GM18499 (cell line): Measurements from ENCODE around the gene FLNB.

ENCODE experiments used
- ATAC-seq: cut with Tn5 transposase; IDR thresholded peaks from one replicate; pipeline ENCODE4 v1.9.1; 2021; ENCODE audit warnings: moderate number of reproducible peaks; ENCODE audit not compliant: insufficient read depth, unreplicated experiment

Gene FLNB

GRCh38 chr3:58129041-58129770, 121.0 kb downstream of the FLNB start:
- ATAC-seq: no peak

- no peak for ATAC-seq
Observed at GRCh38 chr3:58130591-58130990, 122.4 kb downstream of the FLNB start.

- ATAC-seq: no peak
Observed at GRCh38 chr3:58131101-58131825, 123.0 kb downstream of the FLNB start.

DNA sequence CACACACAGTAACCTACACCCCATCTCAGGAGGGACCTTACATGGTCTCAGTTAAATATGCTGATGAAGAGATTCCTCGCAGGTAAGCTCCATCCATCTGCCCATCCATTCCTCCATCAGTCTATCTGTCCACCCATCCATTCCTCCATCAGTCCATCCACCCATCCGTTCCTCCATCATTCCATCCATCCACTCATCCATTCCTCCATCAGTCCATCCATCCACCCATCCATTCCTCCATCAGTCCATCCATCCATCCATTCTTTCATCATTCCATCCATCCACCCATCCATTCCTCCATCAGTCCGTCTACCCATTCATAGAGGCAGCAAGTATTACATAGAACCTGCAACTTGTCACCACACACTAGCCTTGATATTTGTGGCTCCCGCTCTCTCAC, 124.6 kb downstream of the FLNB start:
- ATAC-seq: no peak

DNA sequence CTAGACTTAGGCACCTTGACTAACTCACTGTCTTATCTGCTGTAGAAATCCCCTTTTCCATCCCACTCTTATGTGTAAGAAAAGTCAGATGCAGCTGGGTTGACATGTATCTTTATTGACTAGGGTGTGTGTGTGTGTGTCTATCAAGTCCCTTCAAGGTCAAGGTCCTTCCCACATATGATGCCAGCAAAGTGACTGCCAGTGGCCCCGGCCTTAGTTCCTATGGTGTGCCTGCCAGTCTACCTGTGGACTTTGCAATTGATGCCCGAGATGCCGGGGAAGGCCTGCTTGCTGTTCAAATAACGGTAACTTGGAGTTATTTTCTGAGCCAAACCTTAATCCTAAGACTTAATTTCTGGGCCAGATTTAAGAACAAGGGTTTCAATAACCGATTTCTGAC, 126.2 kb downstream of the FLNB start:
- no peak for ATAC-seq

GRCh38 chr3:58135712-58136543, 127.7 kb downstream of the FLNB start:
- ATAC-seq: no peak

DNA sequence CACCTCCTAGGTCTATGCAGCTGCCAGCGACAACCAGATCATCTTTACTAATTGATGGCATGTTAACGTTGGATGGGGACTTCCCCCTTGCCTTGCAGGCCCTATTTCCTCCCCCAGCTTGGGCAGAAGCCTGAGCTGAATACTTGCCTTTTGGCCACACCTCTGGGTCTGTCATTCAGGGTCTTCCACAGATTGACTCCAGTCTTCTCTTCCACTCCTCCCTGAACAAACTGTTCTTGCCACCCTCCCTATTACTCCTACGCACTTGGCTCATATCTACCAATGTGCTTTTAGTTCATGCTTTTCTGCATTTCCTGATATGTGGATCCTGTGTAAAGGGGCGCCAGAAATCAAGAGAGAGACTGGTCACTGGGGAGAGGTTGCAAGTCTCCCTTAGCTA, 129.1 kb downstream of the FLNB start:
- no peak for ATAC-seq

- ATAC-seq: no peak
Observed at GRCh38 chr3:58141766-58142345, 133.6 kb downstream of the FLNB start.

DNA sequence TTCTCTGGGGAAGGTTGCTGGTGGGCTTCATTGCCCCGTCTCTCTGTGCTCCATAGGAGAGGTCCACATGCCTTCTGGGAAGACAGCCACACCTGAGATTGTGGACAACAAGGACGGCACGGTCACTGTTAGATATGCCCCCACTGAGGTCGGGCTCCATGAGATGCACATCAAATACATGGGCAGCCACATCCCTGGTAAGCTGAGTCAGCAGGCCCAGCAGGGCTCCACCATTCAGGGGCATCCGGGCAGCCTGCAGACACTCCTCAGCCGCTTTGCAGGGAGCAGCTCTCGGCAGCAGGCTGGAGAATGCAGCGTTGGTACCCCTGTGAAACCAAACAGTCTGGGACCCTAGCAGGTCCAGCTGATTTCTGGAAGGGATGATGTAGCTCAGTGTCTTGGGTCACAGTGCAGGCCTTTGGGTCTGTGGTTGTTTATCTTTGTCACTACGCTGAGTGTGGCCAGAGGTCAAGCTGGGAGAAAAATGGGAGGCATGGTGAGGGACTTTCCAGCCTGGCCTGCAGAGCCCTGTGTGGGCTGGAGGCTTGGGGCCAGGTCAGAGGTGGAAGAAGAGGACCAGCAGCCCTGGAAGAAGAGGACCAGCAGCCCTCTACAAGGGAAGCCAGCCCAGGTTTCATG, 135.3 kb downstream of the FLNB start:
- no peak for ATAC-seq

DNA sequence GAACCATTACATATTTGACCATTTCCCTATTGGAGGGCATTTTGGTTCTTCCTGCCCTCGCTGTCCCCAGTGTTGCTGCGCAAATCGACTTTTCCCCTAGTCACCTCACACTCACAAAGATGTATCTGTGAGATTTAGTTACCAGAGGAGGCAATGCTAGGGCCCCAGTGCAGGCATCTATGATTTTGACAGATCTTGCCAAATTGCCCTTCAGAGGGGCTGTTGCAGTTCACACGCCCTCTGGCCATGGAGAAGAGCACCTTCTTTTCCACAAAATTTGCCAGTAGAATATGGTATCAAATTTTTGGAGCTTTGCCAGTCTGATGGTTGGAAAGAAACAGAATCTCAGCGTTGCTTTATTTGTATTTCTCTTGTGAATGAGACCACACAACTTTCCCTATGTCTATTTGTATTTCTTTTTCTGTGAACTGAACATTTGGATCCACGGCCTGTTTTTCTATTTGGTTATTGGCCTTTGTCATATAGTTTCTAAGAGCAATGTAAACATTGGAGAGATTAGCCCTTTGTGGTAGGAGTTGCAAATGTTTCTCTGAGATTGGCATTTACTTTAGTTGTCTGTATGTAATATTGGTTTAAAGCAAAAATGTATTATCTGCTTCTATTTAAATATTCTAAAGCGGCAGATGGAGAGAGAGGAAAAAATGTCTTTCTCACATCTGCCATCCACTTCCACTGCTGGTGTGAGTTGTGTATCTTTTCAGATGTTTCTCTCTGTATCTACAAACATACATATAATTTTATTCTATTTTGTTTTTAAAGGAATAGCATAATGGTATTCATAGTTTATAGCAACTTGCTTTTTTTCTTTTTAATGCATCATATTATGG, 136.5 kb downstream of the FLNB start:
- no peak for ATAC-seq

- no peak for ATAC-seq
Observed at GRCh38 chr3:58148049-58148448, 139.8 kb downstream of the FLNB start.

- no peak for ATAC-seq
Observed at GRCh38 chr3:58150130-58150809, 142.0 kb downstream of the FLNB start.

DNA sequence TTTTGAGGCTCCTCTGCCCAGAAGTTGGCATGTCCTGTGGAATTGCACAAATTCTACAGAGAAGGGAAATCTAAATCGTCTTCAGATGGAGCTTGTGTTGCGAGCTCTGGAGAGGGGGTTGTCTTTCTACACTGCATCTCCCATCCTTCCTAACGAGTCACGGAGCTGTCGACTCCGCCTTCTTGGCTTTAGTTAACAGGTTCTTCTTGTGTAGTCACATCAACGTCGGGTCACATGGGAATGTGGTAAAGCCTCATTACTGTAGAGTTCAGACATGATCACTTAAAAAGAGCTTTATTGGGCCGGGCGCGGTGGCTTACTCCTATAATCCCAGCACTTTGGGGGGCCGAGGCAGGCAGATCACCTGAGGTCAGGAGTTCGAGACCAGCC, 142.6 kb downstream of the FLNB start:
- no peak for ATAC-seq

DNA sequence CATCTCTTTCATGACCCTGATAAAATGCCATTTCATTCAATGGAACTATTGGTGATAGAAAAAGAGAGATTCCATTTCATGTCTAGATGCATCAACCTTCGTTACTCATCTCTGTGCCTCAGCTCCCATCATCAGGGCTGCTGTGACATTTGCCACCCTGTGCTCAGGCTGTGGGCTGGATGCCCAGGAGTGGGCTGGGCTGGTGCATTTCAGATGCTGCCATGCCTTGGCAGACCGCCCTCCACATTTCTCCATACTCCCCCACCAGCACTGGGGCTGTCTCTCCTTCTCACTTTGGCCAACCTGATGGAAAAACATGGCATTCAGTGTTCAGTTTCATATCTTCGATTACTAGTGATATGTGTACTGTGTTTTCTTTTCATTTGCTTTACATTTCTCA, 143.4 kb downstream of the FLNB start:
- no peak for ATAC-seq

- ATAC-seq: no peak
Observed at GRCh38 chr3:58152225-58153015, 144.2 kb downstream of the FLNB start.

- ATAC-seq: no peak
Observed at GRCh38 chr3:58153371-58153770, 145.1 kb downstream of the FLNB start.

- ATAC-seq: no peak
Observed at GRCh38 chr3:58154626-58155449, 146.6 kb downstream of the FLNB start.
